Measurements from ENCODE around the gene CCDC28A.

CCDC28A gene

DNA sequence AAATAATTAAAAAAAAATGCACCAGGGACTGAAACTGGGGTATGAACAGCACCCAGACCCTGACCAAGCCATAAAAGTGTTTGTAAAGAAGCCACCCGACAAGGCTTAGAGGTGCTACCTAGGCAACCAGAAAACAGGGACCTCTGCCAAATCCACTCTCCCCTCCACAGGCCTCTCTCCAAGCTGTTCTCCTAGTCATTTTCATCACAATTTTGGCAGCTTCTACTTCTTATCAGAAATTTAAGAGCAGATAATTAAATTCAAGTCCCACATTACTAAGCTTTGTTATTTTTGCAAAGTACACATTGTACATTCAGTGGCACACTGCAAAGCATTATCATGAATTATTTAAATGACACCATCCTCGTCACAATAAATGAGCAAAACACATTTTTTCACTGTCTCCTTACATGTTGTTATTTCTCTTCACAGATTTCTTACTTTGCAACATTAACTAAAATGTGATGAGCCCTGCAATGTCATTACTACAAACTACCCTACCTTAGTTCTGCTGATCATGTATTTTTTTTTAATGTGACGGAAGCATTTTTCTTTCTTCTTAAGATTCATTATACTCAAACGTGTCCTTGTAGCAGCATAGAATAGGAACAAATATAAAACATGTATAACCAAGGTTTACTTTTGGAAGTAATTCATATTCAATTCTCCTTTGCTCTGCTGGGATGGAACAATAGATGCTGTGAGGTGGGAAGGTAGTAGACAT is 60.4 kb downstream of the CCDC28A start:
- no peak for DNase-seq (ENCODE audit: low read depth)

DNA sequence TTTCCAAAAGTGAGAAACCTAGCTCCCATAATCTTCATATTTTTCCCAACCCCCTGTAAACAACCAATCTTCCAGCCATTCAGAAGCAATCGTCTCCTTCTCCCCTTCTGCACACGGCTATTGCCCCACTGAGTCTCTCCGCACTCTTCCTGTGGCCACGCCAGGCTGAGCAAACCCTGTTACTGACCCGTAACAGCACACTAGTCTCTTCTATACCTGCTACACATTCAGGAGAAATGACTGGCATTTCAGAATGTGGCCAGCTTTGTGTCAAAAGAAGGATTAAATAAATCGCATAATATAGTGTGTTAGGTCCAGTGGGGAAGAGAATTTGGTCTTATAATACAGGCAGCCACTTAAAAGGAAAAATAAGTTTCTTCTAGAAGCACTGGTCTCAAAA is 63.7 kb downstream of the CCDC28A start:
- no peak for DNase-seq (ENCODE audit: low read depth)

Measured in HS-5 (cell line).